HL-60 (cell line): ENCODE results near the gene MROH9.

Source experiments
- CTCF ChIP-seq: IDR thresholded peaks from one replicate; pipeline ENCODE4 v1.5.1; 2011; ENCODE audit warnings: low read length, control low read depth, inconsistent platforms; ENCODE audit not compliant: insufficient read depth
- POLR2AphosphoS5 ChIP-seq: IDR thresholded peaks from 2 replicates; pipeline ENCODE4 v1.6.1; 2012; ENCODE audit warnings: low read depth
- REST ChIP-seq: IDR thresholded peaks from 2 replicates; pipeline ENCODE4 v1.6.1; 2012; ENCODE audit warnings: low read depth; ENCODE audit not compliant: insufficient replicate concordance

GRCh38 chr1:171048014-171048413 lies 112.7 kb downstream of the MROH9 start:
- TF ChIP-seq CTCF (no peak), POLR2AphosphoS5 (no peak), REST (no peak)
